Naive thymus-derived CD4-positive, alpha-beta T cell (primary cell): Measurements from ENCODE around the gene PRPF31. TPM values are rescaled to one million over a fixed set of nuclear protein-coding genes. Genes with fewer than 3 reads are reported as not detected.
A peak's percentile ranks its signal among the peaks of the same experiment; 100 is the strongest.
"Not testable (repeated sequence)": the region's sequence is repeated elsewhere in the genome, so short reads cannot be mapped to it uniquely, and the experiment has no call there.

Source experiments
- ATAC-seq: fragments of 150-1000 bp; cut with Tn5 transposase; 2 replicates; pipeline ENCODE4 v1.10.0; 2021; ENCODE audit warnings: mild to moderate bottlenecking, moderate library complexity
- CTCF ChIA-PET: fragments of 350-600 bp; sonication (Branson Sonifier 250); formaldehyde crosslinking; loops from one replicate; lab custom pipeline; 2021; ENCODE audit warnings: antibody characterized with exemption; lab: Charles Lee
- POLR2A ChIA-PET: fragments of 350-600 bp; sonication (Branson Sonifier 250); formaldehyde crosslinking; loops from one replicate; lab custom pipeline; 2021; ENCODE audit warnings: antibody characterized with exemption, inconsistent platforms; lab: Charles Lee
- DNase-seq, 9 donors: peaks; one replicate each; pipeline versions ENCODE4 v3.0.0 to v3.0.0-alpha.2; 2020 to 2022; ENCODE audit warnings: mixed read lengths in 1 of 9
- H3K27ac ChIP-seq: one replicate; pipeline ENCODE4 v1.7.0; 2013; ENCODE audit warnings: mild to moderate bottlenecking, low read depth, low read length, moderate library complexity
- H3K27me3 ChIP-seq, 2 donors: one replicate each; pipeline ENCODE4 v1.7.0; 2013; ENCODE audit warnings: low read length in 2 of 2, mild to moderate bottlenecking in 2 of 2, moderate library complexity in 2 of 2; ENCODE audit not compliant: control insufficient read depth in 2 of 2, insufficient read depth in 2 of 2
- H3K36me3 ChIP-seq, 3 experiments: 1 replicate in 2 of 3; 2 replicates in 1 of 3; pipeline ENCODE4 v1.7.0; 2013; ENCODE audit warnings: low read length in 3 of 3, mild to moderate bottlenecking in 3 of 3, moderate library complexity in 1 of 3; ENCODE audit not compliant: insufficient read depth in 3 of 3, control insufficient read depth in 2 of 3
- H3K4me1 ChIP-seq, 2 donors: one replicate each; pipeline ENCODE4 v1.7.0; 2013; ENCODE audit warnings: low read length in 2 of 2, mild to moderate bottlenecking in 2 of 2, moderate library complexity in 1 of 2; ENCODE audit not compliant: control insufficient read depth in 2 of 2, insufficient read depth in 2 of 2
- H3K4me3 ChIP-seq: 2 replicates; pipeline ENCODE4 v1.7.0; 2013; ENCODE audit warnings: mild to moderate bottlenecking, low read length
- H3K9me3 ChIP-seq, 3 experiments: 1 replicate in 2 of 3; 2 replicates in 1 of 3; pipeline ENCODE4 v1.7.0; 2013; ENCODE audit warnings: low read length in 3 of 3; ENCODE audit not compliant: control insufficient read depth in 2 of 3
- H3K27ac Mint-ChIP-seq, 9 donors: one replicate each; pipeline ENCODE4 v1.8.0; 2020 to 2022; ENCODE audit warnings: mixed read lengths in 9 of 9, mild to moderate bottlenecking in 8 of 9, moderate library complexity in 5 of 9, inconsistent platforms in 2 of 9
- H3K27me3 Mint-ChIP-seq, 5 donors: one replicate each; pipeline ENCODE4 v1.8.0; 2021 to 2022; ENCODE audit warnings: mixed read lengths in 5 of 5, mild to moderate bottlenecking in 1 of 5
- H3K36me3 Mint-ChIP-seq, 5 donors: one replicate each; pipeline ENCODE4 v1.8.0; 2020 to 2022; ENCODE audit warnings: mixed read lengths in 5 of 5, mild to moderate bottlenecking in 3 of 5, inconsistent platforms in 1 of 5
- H3K4me1 Mint-ChIP-seq, 7 donors: one replicate each; pipeline ENCODE4 v1.8.0; 2020 to 2022; ENCODE audit warnings: mixed read lengths in 7 of 7, mild to moderate bottlenecking in 3 of 7, inconsistent platforms in 1 of 7
- H3K4me3 Mint-ChIP-seq, 10 donors: one replicate each; pipeline ENCODE4 v1.8.0; 2020 to 2022; ENCODE audit warnings: mild to moderate bottlenecking in 10 of 10, mixed read lengths in 10 of 10, moderate library complexity in 6 of 10, inconsistent platforms in 2 of 10
- H3K9me3 Mint-ChIP-seq, 11 donors: one replicate each; pipeline ENCODE4 v1.8.0; 2020 to 2022; ENCODE audit warnings: mixed read lengths in 11 of 11, mild to moderate bottlenecking in 4 of 11, inconsistent platforms in 1 of 11, moderate library complexity in 1 of 11
- intact Hi-C, 2 donors: fragments of 100-400 bp; cut with micrococcal nuclease; formaldehyde crosslinking; loops; one replicate each; pipeline ENCODE4 v1.15.1; 2023
- polyA plus RNA-seq, 2 donors: library from polyadenylated mRNA; unstranded; fragments of 300-500 nt; fragmentation: Illumina TruSeq; gene quantifications; one replicate each; pipeline ENCODE4 v1.2.3, GENCODE V29; 2021
- total RNA-seq, 6 experiments: library from RNA in 5 of 6; stranded (reverse) in 5 of 6; gene quantifications; 1 replicate in 5 of 6; 2 replicates in 1 of 6; pipeline ENCODE4 v1.2.3 and lab custom pipeline; 2021 to 2026

The PRPF31 gene
- total and polyA plus RNA-seq, 7 experiments from 2014 or later = 51.8 to 87.4 (median 74.8) TPM

GRCh38 chr19:54099190-54099902 is 16.2 kb upstream of the PRPF31 start:
- peaks cover 7 to 17% of the 10 kb centered on the region in 2 donors for H3K4me1 ChIP-seq
- Mint-ChIP-seq H3K9me3 (peaks cover 0 to 4% (median 0%) of the 10 kb centered on the region in 11 donors), H3K4me3 (no peak overlapping the region), H3K36me3 (no peaks in the 10 kb centered on the region), H3K4me1 (peaks cover 14 to 36% (median 29%) of the 10 kb centered on the region in 7 donors), H3K27ac (peak overlapping the region in 1 of 9 donors; percentile 29), H3K27me3 (peaks cover 0 to 21% (median 1%) of the 10 kb centered on the region in 5 donors)
- intact Hi-C loops = no loop called here
- no peaks in the 10 kb centered on the region for H3K9me3 ChIP-seq
- H3K27me3 ChIP-seq = no peaks in the 10 kb centered on the region
- ATAC-seq (no peak), DNase-seq (no peak)
- no peak overlapping the region for H3K27ac ChIP-seq
- ChIA-PET POLR2A (interaction anchor here (4.5 kb wide), 1 partner anchor 16 kb away, joined by 41 read pairs; the partner anchor contains the start of genes PRPF31 and TFPT), CTCF (no interaction called here)
- H3K4me3 ChIP-seq = no peak overlapping the region
- H3K36me3 ChIP-seq = peaks cover 0 to 4% (median 0%) of the 10 kb centered on the region in 3 experiments

GRCh38 chr19:54099903-54100255 is 15.7 kb upstream of the PRPF31 start:
- POLR2A ChIA-PET = interaction anchor here (4.5 kb wide), 1 partner anchor 15 kb away, joined by 41 read pairs; the partner anchor contains the start of genes PRPF31 and TFPT
- ATAC-seq, H3K9me3 ChIP-seq, H3K4me3 ChIP-seq, CTCF ChIA-PET, H3K4me3 Mint-ChIP-seq, H3K27me3 ChIP-seq, intact Hi-C loops, H3K9me3 Mint-ChIP-seq, H3K36me3 ChIP-seq, H3K36me3 Mint-ChIP-seq, DNase-seq, H3K27ac Mint-ChIP-seq, H3K27ac ChIP-seq: not testable (repeated sequence)
- H3K4me1 Mint-ChIP-seq = peaks cover 14 to 40% (median 29%) of the 10 kb centered on the region in 7 donors
- H3K27me3 Mint-ChIP-seq = peaks cover 0 to 16% (median 0%) of the 10 kb centered on the region in 5 donors
- peaks cover 7 to 17% of the 10 kb centered on the region in 2 donors for H3K4me1 ChIP-seq

- H3K36me3 Mint-ChIP-seq = peaks cover 0 to 2% (median 0%) of the 10 kb centered on the region in 5 donors
- peaks cover 7 to 16% of the 10 kb centered on the region in 2 donors for H3K4me1 ChIP-seq
- DNase-seq (no peak), ATAC-seq (peak; percentile 22)
- H3K27me3 Mint-ChIP-seq = peaks cover 0 to 15% (median 0%) of the 10 kb centered on the region in 5 donors
- peak within 1 kb of the TSS in 8 of 9 donors; percentile 29 to 91 (median 81) for H3K27ac Mint-ChIP-seq
- H3K4me1 Mint-ChIP-seq = peaks cover 14 to 43% (median 29%) of the 10 kb centered on the region in 7 donors
- peaks cover 0 to 7% (median 0%) of the 10 kb centered on the region in 3 experiments for H3K36me3 ChIP-seq
- H3K9me3 ChIP-seq = no peaks in the 10 kb centered on the region
- H3K27ac ChIP-seq = no peak within 1 kb of the TSS
- no peaks in the 10 kb centered on the region for H3K27me3 ChIP-seq
- ChIA-PET POLR2A (interaction anchor here (4.5 kb wide), 1 partner anchor 15 kb away, joined by 41 read pairs; the partner anchor contains the start of genes PRPF31 and TFPT), CTCF (no interaction called here)
- H3K4me3 Mint-ChIP-seq = peak within 1 kb of the TSS in 8 of 10 donors; percentile 2 to 92 (median 69)
- H3K4me3 ChIP-seq = no peak within 1 kb of the TSS
- intact Hi-C loops = no loop called here
- H3K9me3 Mint-ChIP-seq = peaks cover 0 to 2% (median 0%) of the 10 kb centered on the region in 11 donors
These were observed 15.0 kb upstream of the PRPF31 start, which contains the start of gene OSCAR for GRCh38 chr19:54100561-54100960. Gene OSCAR, minus strand, starts transcription at chr19:54100803. Its CDS starts 11 bp downstream, at chr19:54100792.

DNA sequence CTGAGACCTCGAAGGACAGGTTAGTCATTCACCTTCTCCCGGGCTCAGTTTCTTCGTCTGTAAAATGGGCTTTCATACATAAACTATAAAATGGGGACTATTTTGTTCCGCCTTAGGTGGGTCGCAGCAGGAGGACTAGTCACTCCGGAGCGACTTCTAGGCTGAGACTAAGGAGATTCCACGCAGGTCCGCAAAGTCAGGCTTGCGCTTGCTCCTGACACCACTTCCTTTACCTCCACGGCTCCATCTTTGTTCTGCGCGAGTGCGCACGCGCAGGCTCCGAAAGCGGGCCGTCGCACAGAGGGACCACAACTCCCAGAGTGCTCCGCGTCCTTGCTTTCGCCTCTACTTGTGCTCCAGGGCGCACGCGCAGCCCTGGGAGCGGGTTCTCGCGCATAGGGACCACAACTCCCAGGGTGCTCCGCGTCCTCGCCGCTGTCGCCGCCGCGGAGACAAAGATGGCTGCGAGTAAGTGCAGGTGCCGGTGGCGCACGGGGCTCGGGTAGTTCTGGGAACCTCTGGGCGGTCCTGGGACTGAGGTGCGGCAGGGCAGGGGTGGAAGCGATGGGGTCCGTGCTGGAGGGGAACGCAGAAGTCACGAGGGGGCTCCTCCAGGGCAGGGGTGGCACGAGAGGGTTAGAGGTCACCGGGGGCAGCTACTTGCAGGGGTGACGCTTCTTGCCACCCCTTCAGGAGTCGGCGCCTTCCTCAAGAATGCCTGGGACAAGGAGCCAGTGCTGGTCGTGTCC is 13.0 kb upstream of the PRPF31 start, which contains the start of gene NDUFA3:
NDUFA3 (plus strand) TSS at position 435 of the 749 bp plus-strand sequence; CDS start at position 459, 24 bp downstream.
- H3K4me3 Mint-ChIP-seq = peak within 1 kb of the TSS; percentile 87 to 99 (median 98)
- no peaks in the 10 kb centered on the region for H3K9me3 ChIP-seq
- H3K27ac Mint-ChIP-seq = peak within 1 kb of the TSS; percentile 85 to 98 (median 94)
- H3K36me3 Mint-ChIP-seq = peaks cover 0 to 14% (median 0%) of the 10 kb centered on the region in 5 donors
- H3K27me3 ChIP-seq = no peaks in the 10 kb centered on the region
- POLR2A ChIA-PET = interaction anchor here (1.0 to 4.5 kb wide), 5 partner anchors 13 to 87 kb away, joined by 3 to 41 read pairs (median 6); partner anchors contain the start of genes CNOT3, LENG1, MBOAT7 and PRPF31
- H3K4me1 Mint-ChIP-seq = peaks cover 5 to 40% (median 24%) of the 10 kb centered on the region in 7 donors
- intact Hi-C loops = loop anchor here (1.0 to 2.0 kb wide), 10 partner anchors 13 to 1374 kb away; partner anchors contain the start of genes CNOT3 (in 2 of the 2), PRPF31 (in 2 of the 2), TFPT (in 2 of the 2) and LENG1 (in 1 of the 2)
- CTCF ChIA-PET = interaction anchor here (0.8 to 1.2 kb wide), 2 partner anchors 11 to 87 kb away, joined by 3 to 4 read pairs; partner anchors contain the start of gene MBOAT7
- peaks cover 0 to 27% (median 0%) of the 10 kb centered on the region in 3 experiments for H3K36me3 ChIP-seq
- H3K27ac ChIP-seq = peak within 1 kb of the TSS; percentile 77
- DNase-seq (peak; percentile 95 to 99 (median 97)), ATAC-seq (peak; percentile 99)
- H3K9me3 Mint-ChIP-seq = peaks cover 0 to 2% (median 0%) of the 10 kb centered on the region in 11 donors
- peaks cover 0 to 6% (median 0%) of the 10 kb centered on the region in 5 donors for H3K27me3 Mint-ChIP-seq
- H3K4me1 ChIP-seq = peaks cover 0 to 6% of the 10 kb centered on the region in 2 donors
- H3K4me3 ChIP-seq = peak within 1 kb of the TSS; percentile 72

DNA sequence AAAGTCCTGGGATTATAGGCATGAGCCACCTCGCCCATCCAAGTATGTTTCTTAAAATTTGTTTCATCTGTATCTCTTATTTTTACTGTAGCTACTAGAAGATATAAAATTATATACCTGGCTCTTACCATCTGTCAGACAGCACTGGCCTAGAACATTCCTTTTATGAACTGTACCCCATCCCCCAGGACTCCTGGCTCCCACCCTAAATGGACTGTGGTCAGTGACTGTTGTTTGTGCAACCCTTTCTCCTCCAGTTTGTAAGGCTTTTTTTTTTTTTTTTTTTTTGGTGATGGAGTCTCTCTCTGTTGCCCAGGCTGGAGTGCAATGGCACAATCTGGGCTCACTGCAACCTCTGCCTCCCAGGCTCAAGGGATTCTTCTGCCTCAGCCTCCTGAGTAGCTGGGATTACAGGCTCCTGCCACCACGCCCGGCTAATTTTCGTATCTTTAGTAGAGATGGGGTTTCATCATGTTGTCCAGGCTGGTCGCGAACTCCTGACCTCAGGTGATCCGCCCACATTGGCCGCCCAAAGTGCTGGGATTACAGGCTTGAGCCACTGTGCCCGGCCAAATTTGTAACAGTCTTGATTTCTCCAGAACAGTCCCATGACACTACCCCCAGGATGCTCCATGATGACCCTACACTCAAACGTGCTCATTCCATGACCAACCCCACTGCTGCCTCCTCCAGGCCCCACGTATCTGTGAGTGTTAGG is 10.4 kb upstream of the PRPF31 start:
- Histone ChIP-seq H3K27ac (no peak overlapping the region), H3K4me3 (no peak overlapping the region), H3K4me1 (peaks cover 0 to 6% of the 10 kb centered on the region in 2 donors), H3K27me3 (no peaks in the 10 kb centered on the region), H3K36me3 (peaks cover 2 to 53% (median 8%) of the 10 kb centered on the region in 3 experiments), H3K9me3 (no peaks in the 10 kb centered on the region)
- Mint-ChIP-seq H3K36me3 (peaks cover 0 to 19% (median 0%) of the 10 kb centered on the region in 5 donors), H3K9me3 (peaks cover 0 to 2% (median 0%) of the 10 kb centered on the region in 11 donors), H3K27ac (peak overlapping the region in 1 of 9 donors; percentile 74), H3K27me3 (peaks cover 0 to 2% (median 0%) of the 10 kb centered on the region in 5 donors), H3K4me3 (peak overlapping the region in 7 of 10 donors; percentile 7 to 54 (median 32)), H3K4me1 (peaks cover 5 to 40% (median 25%) of the 10 kb centered on the region in 7 donors)
- ChIA-PET CTCF (no interaction called here), POLR2A (interaction anchor here (0.6 to 3.5 kb wide), 4 partner anchors 9 to 32 kb away, joined by 3 to 19 read pairs (median 5); partner anchors contain the start of genes CNOT3, PRPF31 and TFPT)
- DNase-seq = no peak
- intact Hi-C loops = no loop called here
- no peak for ATAC-seq
